Transverse colon (tissue), 4 donors: ENCODE data around the gene TMEM25.

Experiments used
- CTCF ChIP-seq, 5 experiments: fragments of 200-600 bp in 3 of 5; fragments of 450-650 bp in 2 of 5; sonication (generic) in 3 of 5; IDR thresholded peaks; 1 replicate in 2 of 5; 2 replicates in 3 of 5; pipeline ENCODE4 v1.5.1; 2016 to 2017; ENCODE audit warnings: antibody characterized with exemption in 5 of 5, inconsistent platforms in 3 of 5, mild to moderate bottlenecking in 2 of 5, moderate library complexity in 1 of 5
- EP300 ChIP-seq: sonication (generic); formaldehyde crosslinking; IDR thresholded peaks from one replicate; pipeline ENCODE4 v1.6.1; 2017; ENCODE audit warnings: antibody characterized with exemption, low read depth
- POLR2A ChIP-seq: fragments of 450-650 bp; IDR thresholded peaks from one replicate; pipeline ENCODE4 v1.6.1; 2016; ENCODE audit warnings: antibody characterized with exemption, mild to moderate bottlenecking, moderate library complexity
- POLR2AphosphoS5 ChIP-seq, 3 donors: sonication (generic); formaldehyde crosslinking; IDR thresholded peaks; one replicate each; pipeline ENCODE4 v1.6.1; 2016; ENCODE audit warnings: antibody characterized with exemption in 3 of 3

GRCh38 chr11:118484405-118484804 lies 46.6 kb upstream of the TMEM25 start:
- TF ChIP-seq POLR2A (no peak), CTCF (IDR thresholded peaks at IDR 0.05) (no peak), EP300 (no peak), POLR2AphosphoS5 (IDR thresholded peaks at IDR 0.05) (no peak)
